HG03039 (cell line): ENCODE data around the gene B2M.

Experiments
- ATAC-seq: cut with Tn5 transposase; IDR thresholded peaks from one replicate; pipeline ENCODE4 v1.9.1; 2021; ENCODE audit warnings: mild to moderate bottlenecking, moderate library complexity; ENCODE audit not compliant: unreplicated experiment

B2M gene

GRCh38 chr15:44765036-44765435 lies 53.7 kb downstream of the B2M start:
- ATAC-seq = no peak
